WERI-Rb-1 (cell line): ENCODE results near the gene KANSL3.

Experiments used
- DNase-seq: peaks from one replicate; pipeline ENCODE4 v3.0.0-alpha.2; 2020
- H3K27ac ChIP-seq: fragments of 250-450 bp; sonication (Bioruptor Pico); 2 replicates; pipeline ENCODE4 v1.5.1; 2020; ENCODE audit warnings: mild to moderate bottlenecking, moderate library complexity
- H3K27me3 ChIP-seq: fragments of 250-450 bp; sonication (Bioruptor Pico); 2 replicates; pipeline ENCODE4 v1.5.1; 2021; ENCODE audit warnings: mild to moderate bottlenecking, low read depth, moderate library complexity; ENCODE audit not compliant: insufficient read depth, severe bottlenecking
- H3K36me3 ChIP-seq: fragments of 250-450 bp; sonication (Bioruptor Pico); 2 replicates; pipeline ENCODE4 v1.5.1; 2020; ENCODE audit warnings: mild to moderate bottlenecking, moderate library complexity
- H3K4me3 ChIP-seq: 2 replicates; pipeline ENCODE4 v1.5.1; 2011; ENCODE audit warnings: low read depth, mild to moderate bottlenecking, control low read depth, low read length
- H3K9me3 ChIP-seq: fragments of 250-450 bp; sonication (Bioruptor Pico); 2 replicates; pipeline ENCODE4 v1.5.1; 2021; ENCODE audit warnings: mild to moderate bottlenecking, moderate library complexity; ENCODE audit not compliant: severe bottlenecking
- TF ChIP-seq, protein P1 (sequence below): IDR thresholded peaks from 2 replicates; pipeline ENCODE4 v1.5.1; 2011; ENCODE audit warnings: low read depth, mild to moderate bottlenecking, control low read depth, inconsistent platforms, low read length

Gene KANSL3

DNA sequence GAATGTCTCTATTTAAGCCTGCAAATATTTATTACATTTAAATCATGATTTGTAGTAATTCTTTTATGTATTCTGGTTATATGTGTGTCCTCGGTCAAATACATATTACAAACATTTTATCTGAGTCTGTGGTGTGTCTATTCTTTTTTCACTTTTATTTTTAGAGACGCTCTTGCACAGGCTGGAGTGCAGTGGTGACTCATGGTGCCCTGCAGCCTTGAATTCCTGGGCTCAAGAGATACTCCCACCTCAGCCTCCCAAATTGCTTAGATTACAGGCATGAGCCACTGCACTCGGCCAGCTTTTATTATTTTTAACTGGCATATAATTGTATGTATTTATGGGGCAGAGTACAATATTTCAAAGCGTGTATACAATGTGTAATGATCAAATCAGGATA, 54.1 kb downstream of the KANSL3 start:
- Histone ChIP-seq H3K4me3 (no peak overlapping the region), H3K36me3 (peaks cover 17% of the 10 kb centered on the region), H3K27me3 (no peaks in the 10 kb centered on the region), H3K9me3 (no peaks in the 10 kb centered on the region), H3K27ac (no peak overlapping the region)
- DNase-seq = no peak
- TF ChIP-seq, protein P1, sequence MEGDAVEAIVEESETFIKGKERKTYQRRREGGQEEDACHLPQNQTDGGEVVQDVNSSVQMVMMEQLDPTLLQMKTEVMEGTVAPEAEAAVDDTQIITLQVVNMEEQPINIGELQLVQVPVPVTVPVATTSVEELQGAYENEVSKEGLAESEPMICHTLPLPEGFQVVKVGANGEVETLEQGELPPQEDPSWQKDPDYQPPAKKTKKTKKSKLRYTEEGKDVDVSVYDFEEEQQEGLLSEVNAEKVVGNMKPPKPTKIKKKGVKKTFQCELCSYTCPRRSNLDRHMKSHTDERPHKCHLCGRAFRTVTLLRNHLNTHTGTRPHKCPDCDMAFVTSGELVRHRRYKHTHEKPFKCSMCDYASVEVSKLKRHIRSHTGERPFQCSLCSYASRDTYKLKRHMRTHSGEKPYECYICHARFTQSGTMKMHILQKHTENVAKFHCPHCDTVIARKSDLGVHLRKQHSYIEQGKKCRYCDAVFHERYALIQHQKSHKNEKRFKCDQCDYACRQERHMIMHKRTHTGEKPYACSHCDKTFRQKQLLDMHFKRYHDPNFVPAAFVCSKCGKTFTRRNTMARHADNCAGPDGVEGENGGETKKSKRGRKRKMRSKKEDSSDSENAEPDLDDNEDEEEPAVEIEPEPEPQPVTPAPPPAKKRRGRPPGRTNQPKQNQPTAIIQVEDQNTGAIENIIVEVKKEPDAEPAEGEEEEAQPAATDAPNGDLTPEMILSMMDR = no peak

DNA sequence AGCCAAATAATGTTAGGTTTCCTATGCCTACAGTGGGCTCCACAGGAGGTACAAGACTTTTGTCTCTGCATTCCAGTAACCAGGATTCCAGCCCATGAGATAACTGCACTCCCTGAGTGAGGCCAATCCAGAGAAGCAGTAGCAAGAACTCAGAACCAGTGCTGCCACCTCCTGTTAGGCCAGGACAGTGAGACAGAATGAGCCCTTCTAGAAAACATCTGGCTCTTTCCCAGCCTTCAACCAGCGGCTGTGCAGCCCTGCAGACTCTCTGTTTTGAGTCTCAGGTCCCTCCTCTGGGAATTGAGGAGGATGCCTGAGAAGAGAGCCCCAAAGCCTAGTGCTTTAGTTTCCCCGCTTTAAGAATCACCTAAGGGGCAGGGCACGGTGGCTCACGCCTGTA, 57.3 kb downstream of the KANSL3 start:
- H3K27me3 ChIP-seq = no peaks in the 10 kb centered on the region
- TF ChIP-seq, protein P1 = no peak
- H3K9me3 ChIP-seq = no peaks in the 10 kb centered on the region
- no peak overlapping the region for H3K27ac ChIP-seq
- DNase-seq = no peak
- H3K4me3 ChIP-seq = no peak overlapping the region
- H3K36me3 ChIP-seq = peaks cover 10% of the 10 kb centered on the region

DNA sequence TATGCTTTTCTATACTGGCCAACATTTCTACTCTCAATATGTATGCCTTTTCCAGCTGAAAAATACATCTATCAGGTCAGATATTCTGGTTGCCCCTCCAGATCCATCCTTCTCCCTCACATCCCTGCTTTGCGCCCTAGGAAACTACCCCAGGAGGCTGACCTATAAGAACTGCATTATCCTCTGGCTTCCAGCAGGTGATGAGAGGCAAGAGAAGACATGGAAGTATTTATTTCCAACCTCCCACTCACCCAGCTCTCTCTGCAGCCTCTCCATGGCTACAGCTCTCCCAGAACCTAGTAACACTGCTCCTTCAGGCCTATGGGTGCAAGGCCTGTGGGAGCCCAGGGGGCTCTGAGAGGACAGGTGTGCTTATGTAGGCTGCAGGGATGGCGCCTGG, 58.7 kb downstream of the KANSL3 start:
- TF ChIP-seq, protein P1 = no peak
- no peak overlapping the region for H3K27ac ChIP-seq
- DNase-seq = no peak
- H3K36me3 ChIP-seq = peaks cover 10% of the 10 kb centered on the region
- no peaks in the 10 kb centered on the region for H3K9me3 ChIP-seq
- no peaks in the 10 kb centered on the region for H3K27me3 ChIP-seq
- no peak overlapping the region for H3K4me3 ChIP-seq

DNA sequence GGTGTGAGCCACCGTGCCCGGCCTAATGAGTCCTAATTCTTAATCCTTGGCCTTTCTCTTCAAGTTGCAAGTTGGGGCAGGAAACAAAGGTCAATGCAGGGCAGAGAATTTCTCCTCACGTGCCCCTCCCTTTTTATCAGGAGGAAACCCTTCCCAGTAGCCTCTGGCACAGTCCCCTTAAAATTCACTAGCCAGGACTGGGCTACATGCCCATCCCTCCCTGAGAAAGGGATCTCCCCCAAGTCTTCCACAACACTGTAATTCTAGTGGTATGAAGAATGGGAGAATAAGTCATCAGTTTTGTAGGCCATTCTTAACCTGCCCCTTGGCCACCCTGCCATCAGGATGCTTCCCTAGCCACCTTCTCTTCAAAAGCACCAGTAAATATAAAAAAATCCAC, 59.4 kb downstream of the KANSL3 start:
- Histone ChIP-seq H3K27me3 (no peaks in the 10 kb centered on the region), H3K4me3 (no peak overlapping the region), H3K9me3 (no peaks in the 10 kb centered on the region), H3K27ac (no peak overlapping the region), H3K36me3 (peaks cover 4% of the 10 kb centered on the region)
- TF ChIP-seq, protein P1 = no peak
- no peak for DNase-seq

DNA sequence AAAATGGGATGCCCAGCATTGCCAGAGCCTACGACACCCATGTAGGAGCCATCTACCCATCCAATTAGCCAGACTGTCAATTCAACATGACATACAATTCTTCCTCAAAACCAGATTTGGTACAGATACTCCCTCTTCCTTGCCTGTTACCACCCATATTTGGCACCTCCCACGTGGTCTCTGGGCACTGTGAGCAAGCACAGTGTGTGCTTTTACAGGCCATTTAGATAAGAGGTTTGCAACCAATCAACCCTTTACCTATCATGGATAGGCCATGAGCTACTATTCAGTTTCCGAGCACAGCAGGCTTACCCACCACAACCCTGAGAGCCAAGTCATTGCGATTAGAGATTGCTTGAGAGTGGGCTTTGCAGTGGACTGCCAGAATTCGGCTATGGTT, 60.6 kb downstream of the KANSL3 start:
- H3K27me3 ChIP-seq = no peaks in the 10 kb centered on the region
- no peak overlapping the region for H3K27ac ChIP-seq
- H3K36me3 ChIP-seq = no peaks in the 10 kb centered on the region
- no peak overlapping the region for H3K4me3 ChIP-seq
- no peak for DNase-seq
- no peaks in the 10 kb centered on the region for H3K9me3 ChIP-seq
- TF ChIP-seq, protein P1 = no peak

DNA sequence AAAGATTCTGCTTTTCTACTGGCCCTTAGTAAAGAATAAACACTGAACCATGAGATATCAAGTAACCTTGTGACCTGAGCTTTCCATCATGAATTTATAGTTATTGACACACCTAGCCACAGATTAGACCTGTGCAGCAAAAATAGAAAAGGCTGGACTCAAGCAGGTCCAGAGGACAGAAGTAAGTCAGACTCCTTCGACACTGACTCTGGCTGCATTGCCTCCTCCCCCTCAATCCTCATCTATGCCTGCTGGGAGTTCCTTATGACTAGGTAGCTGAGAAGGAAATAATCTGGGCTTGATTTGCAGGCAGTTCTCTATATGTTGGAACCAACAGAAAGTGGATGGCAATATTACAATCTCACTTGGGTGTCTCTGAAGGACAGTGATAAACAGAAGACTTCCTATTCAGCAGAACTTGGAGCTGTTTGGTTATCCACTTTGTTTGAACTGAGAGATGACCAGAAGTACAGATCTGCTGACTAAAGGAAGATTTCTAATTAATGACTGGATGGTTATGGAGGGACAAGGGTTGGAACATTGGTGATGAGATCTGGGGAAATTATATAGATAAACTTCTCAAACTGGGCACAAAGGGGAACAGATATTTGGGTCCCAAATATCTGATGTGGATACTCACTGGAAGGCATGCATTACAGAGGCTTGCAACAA, 62.2 kb downstream of the KANSL3 start:
- H3K27me3 ChIP-seq = no peaks in the 10 kb centered on the region
- TF ChIP-seq, protein P1 = no peak
- DNase-seq = no peak
- H3K36me3 ChIP-seq = no peaks in the 10 kb centered on the region
- H3K27ac ChIP-seq = no peak overlapping the region
- no peaks in the 10 kb centered on the region for H3K9me3 ChIP-seq
- H3K4me3 ChIP-seq = no peak overlapping the region
